ENCODE results near the gene EPN2.
"Not testable (repeated sequence)": the region's sequence is repeated elsewhere in the genome, so short reads cannot be mapped to it uniquely, and the experiment has no call there.

Gene EPN2

GRCh38 chr17:19237139-19237388 is at the start of gene EPN2:
TSS of gene EPN2 (plus strand) at chr17:19237366. CDS start at chr17:19283120, 45,754 bp downstream.
- DNase-seq: peak; percentile 67

DNA sequence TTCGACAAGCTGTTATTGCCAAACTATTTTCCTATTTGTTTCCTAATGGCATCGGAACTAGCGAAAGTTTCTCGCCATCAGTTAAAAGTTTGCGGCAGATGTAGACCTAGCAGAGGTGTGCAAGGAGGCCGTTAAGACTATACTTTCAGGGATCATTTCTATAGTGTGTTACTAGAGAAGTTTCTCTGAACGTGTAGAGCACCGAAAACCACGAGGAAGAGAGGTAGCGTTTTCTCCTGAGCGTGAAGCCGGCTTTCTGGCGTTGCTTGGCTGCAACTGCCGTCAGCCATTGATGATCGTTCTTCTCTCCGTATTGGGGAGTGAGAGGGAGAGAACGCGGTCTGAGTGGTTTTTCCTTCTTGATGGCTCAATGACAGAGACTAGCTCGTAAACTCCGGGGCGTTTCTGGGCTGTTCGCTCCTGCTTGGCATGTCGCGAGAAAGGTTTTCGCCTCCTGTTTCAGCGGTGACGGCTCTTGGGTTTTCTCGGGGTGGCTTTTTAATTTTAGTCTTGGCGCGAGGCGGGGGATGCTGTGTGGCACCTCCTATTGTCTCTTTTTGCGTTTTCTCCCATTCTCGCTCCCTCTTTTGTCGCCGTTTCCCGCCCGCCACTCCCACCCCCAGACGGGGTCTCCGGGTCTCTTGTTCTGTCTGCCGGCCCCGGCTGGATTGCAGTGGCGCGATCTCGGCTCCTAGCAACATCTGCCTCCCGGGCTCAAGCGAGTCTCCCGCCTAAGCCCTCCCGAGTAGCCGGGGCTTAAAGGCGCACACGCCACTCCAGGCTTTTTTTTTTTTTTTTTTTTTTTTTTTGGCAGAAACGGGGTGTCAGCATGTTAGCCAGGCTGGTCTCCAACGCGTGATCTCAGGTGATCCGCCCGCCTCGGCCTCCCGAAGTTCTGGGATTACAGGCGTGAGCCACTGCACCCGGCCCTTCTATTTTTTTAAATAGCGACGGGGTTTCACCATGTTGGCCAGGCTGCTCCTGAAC is 49.0 kb upstream of the EPN2 start:
- not testable (repeated sequence) for DNase-seq

- not testable (repeated sequence) for DNase-seq
Observed at GRCh38 chr17:19188870-19189708, 48.1 kb upstream of the EPN2 start.

- not testable (repeated sequence) for DNase-seq
Observed at GRCh38 chr17:19189781-19190405, 47.3 kb upstream of the EPN2 start.

- DNase-seq: not testable (repeated sequence)
Observed at GRCh38 chr17:19196382-19197204, 40.6 kb upstream of the EPN2 start.

DNA sequence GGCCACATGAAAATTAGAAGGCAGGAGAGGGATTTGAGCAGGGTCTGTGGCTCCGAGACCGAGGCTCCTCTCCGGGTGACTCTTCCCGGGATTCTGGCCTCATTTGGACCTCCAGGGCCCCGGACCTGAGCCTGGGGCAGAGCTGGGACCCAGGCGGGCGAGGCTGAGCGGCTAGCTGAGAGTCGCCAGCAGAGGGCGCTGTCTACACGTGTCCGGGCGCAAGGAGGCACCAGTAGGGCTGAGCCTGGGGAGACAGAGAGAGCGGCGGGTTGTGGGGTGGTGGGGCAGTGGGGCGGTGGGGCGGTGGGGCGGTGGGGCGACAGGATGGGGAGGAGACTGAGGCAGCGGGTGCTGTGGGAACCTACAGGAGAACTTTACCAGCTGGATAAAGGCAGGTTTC is 34.7 kb upstream of the EPN2 start:
- not testable (repeated sequence) for DNase-seq

DNA sequence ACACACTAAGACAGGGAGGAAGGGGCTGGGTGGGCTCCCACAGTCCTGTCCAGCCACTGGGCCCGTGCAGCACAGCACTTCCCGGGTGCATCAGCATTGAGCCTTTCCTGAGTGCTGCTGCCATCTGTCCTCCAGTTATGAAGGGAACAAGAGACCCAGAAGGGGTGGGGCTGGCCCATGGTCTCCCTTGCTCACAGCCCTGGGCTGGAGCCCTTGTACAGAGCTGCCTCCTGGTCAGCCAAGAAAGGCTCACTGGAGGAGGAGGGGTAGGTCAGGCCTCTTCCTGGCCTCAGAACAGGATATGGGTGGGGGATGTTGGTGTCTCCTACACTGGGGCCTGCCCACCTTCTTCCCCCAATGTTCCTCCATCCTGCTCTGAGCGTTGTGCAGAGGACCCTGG is 33.7 kb upstream of the EPN2 start:
- DNase-seq: not testable (repeated sequence)

- not testable (repeated sequence) for DNase-seq
Observed at GRCh38 chr17:19215074-19215860, 21.9 kb upstream of the EPN2 start.

- not testable (repeated sequence) for DNase-seq
Observed at GRCh38 chr17:19216148-19216926, 20.8 kb upstream of the EPN2 start.

- DNase-seq: not testable (repeated sequence)
Observed at GRCh38 chr17:19218914-19219313, 18.3 kb upstream of the EPN2 start.

DNA sequence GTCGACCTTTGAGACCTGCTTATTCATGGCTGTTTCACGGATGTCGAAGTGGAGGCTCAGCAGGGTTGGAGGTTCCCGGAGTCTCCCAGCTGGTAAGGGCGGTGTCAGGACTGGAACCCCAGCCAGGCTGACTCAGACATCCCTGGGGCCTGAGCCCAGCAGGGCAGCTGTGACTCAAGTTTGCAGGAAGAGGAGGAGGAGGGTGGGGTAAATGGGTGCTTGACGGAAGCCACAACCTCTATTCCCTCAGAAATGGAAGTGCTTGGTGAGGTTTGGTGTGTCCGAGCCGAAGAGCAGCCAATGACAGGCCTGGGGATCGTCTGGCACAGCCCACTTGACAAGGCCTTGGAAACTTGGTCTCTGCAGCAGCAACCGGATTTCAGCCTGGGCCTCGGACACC is 17.8 kb upstream of the EPN2 start:
- DNase-seq: not testable (repeated sequence)

- DNase-seq: not testable (repeated sequence)
Observed at GRCh38 chr17:19220195-19220594, 17.0 kb upstream of the EPN2 start.

DNA sequence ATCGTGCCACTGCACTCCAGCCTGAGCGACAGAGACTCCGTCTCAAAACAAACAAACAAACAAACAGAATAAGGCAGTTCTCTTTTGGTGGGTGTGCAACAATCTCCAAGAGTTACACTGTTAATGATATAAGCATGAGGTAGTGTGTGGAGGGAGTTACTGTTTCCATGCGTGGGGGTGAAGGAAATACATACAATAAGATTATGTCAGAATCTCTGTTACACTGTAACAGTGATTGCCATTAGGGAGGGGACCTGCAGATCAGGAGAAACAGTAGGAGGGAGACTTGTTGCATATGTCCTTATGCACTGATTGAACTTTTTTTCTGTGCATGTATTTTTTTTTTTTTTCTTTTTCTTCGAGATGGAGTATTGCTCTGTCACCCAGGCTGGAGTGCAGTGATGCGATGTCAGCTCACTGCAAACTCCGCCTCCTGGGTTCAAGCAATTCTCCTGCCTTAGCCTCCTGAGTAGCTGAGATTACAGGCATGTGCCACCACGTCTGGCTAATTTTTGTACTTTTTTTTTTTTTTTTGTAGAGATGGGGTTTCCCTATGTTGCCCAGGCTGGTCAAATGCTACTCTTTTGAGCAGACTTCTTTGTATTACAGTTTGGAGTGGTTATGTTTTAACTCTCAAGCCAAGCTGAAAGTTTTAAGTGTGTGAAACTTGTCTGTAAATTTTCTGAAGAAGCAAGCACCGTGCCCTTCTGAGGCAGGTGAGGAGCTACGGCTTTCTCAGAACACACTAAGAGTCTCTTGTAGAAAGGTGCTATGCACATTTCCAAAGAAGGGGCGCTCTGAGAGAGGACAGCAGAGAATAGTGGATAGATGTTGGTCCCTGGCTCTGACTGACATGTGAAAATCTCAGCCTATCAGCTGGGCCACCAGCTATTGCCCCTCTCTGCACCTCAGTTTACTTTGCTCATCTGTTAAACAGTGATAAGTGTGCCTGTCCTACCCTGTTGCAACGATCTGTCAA is 10.3 kb upstream of the EPN2 start:
- DNase-seq: not testable (repeated sequence)

DNA sequence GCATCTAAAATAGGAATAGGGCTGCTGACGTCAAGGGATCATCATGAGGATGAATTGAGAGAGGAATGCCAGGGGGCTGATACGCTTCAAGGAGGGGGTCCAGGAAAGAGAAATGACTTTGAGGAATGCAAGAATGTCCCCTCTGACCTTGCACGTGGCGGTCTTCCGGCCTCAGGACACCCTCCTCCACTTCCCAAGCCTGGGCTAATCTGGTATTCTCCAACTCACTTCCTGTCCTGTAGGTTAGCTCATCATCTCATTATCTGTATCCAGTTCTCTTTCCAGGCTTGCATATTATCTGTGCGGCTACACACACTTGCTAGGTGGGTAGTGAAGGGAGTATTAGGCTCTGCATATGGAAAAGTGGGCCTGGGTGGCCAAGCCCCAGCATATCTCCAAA is 2.5 kb upstream of the EPN2 start:
- DNase-seq: not testable (repeated sequence)

DNA sequence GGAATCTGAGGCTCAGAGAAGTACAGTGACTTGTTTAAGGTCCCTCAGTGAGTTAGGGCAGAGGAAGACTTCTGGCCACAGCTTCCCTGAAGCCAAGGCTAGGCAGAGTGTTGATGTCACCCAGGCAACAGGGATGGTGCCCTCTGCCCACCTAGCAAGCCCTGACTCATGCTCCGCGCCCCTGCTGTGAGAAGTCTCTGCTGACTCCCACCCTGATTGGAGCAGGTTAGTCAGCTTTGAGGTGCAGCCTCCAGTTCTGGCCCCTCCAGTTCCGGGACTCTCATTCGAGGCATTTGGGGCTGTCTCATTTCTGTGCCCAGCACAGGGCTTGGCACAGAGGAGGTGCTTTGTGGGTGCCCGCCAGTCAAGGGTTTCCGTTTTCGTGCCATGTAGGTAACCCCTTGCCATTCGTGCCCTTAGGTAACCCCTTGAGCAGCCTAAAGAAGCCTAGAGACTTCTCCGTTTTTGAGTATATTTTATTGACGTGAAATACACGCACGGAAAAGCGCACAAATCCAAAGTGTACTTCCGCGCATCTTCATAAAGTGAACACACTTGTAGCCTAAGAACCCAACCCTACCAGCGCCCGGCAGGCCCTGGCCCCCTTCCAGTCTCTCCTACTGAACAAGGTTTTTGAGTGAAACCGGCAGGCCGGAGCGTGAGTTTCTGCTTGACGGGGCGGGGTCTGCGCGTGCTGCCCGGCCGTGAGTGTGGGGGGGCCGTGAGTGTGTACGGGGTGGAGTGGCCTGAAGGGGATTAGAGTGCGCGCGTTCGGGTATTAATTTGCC is 621 bp upstream of the EPN2 start:
- not testable (repeated sequence) for DNase-seq

- DNase-seq: peak; percentile 25
Observed at GRCh38 chr17:19237389-19238166, 412 bp downstream of the EPN2 start.

- DNase-seq: peak; percentile 4
Observed at GRCh38 chr17:19238167-19238505, 970 bp downstream of the EPN2 start.

DNA sequence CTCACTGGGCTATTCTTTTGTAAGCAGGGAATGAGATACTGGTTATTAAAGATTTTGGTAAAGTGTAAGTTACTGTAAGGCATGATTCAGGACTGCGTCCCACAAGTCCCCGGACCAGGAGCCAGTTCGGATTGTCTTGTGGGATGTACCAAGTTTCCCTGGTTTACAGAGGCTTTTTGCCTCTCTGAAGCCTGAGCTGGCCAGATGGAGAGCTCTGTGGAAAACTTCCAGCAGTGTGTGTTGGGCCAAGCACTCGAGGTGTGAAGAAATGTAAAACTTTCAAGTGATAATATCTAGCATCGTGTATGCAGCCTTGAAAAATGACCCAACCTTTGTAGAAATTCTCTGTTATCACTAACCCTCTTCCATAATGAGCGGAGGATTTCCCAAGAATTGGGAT is 2.4 kb downstream of the EPN2 start:
- no peak for DNase-seq
